ENCODE results near the gene RPL38. TPM values are rescaled to one million over a fixed set of nuclear protein-coding genes. Genes with fewer than 3 reads are reported as not detected.
A peak's percentile ranks its signal among the peaks of the same experiment; 100 is the strongest.

The RPL38 gene
- total and polyA plus RNA-seq, 2 of the 4 experiments (the other 2 are of a cell fraction) = 111 to 527 TPM

DNA sequence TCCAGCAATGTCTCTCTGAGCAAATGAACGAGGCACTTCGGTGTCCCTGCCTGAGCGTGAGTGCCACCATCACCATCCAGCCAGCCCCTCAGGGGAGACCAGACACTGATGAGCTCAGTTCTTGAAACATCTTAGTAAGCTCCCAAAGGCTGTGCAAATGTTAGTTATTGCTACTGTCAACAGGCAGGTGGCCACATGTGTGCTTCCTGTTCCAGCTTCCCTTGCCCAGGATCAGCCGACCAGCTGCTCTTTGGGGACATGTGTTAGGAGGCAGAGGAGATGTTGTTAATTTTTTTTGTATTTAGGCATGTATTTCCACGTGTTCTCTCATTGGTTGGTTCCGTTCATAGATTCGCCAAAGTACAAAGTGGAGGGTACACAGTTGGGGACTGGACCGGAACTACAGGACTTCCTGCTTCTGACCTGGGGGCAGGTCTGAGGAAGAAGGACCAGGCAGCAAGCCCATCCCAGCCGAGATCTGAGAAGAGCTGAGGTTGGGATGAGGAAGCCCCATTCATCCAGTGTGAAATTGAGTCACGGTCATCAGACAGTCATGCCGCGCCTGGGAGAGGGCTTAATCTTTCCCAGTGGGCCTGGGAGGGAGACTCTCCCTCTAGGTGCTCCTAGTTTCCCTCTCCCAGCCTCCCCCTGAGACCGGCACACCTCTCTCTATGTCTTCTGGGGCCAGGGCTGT lies 13.7 kb downstream of the RPL38 start:
- H3K56ac ChIP-seq (ENCODE audit: extremely low read depth, insufficient read depth, low read length) = no peak overlapping the region
- peak overlapping the region; percentile 37 for H2AK9ac ChIP-seq (replicated peaks; ENCODE audit: low read depth, low read length, poor library complexity)
- no peak overlapping the region for H3K27ac ChIP-seq (ENCODE audit: insufficient read depth, low read length)
- H3K18ac ChIP-seq (ENCODE audit: low read depth, low read length) = no peak overlapping the region
- in situ Hi-C loops (cut with MboI; ENCODE audit: low sequenced_read_pairs) (loop anchor here (25.0 kb wide), 1 partner anchor 645 kb away; the partner anchor contains the start of genes FDXR and GRIN2C), dilution Hi-C loops (cut with HindIII; ENCODE audit: low sequenced_read_pairs, unreplicated experiment) (no loop called here), intact Hi-C loops (cut with micrococcal nuclease) (no loop called here)
- H2BK15ac ChIP-seq (ENCODE audit: low read depth, low read length) = no peak overlapping the region
- ChIA-PET CTCF (no interaction called here), POLR2A (ENCODE audit: unreplicated experiment) (no interaction called here)
- no peak for DNase-seq
- ATAC-seq (ENCODE audit: low read depth) = no peak
- no peak overlapping the region for H4K8ac ChIP-seq (ENCODE audit: low read depth in 2 of 2, low read length in 2 of 2)
- no peaks in the 10 kb centered on the region for H3K79me1 ChIP-seq (ENCODE audit: low read depth in 1 of 2, low read length in 2 of 2)
- H3K27me3 ChIP-seq (ENCODE audit: control insufficient read depth, insufficient read depth, low read length) = no peaks in the 10 kb centered on the region; the same call in 1 of the 2 replicates
- no peak overlapping the region for H2AK5ac ChIP-seq (ENCODE audit: low read depth, low read length)
- no peak overlapping the region for H2BK20ac ChIP-seq (ENCODE audit: low read depth, low read length)
- H4K20me1 ChIP-seq (ENCODE audit: insufficient read depth, low read length) = no peaks in the 10 kb centered on the region
- H4K91ac ChIP-seq (ENCODE audit: insufficient read depth, low read depth, low read length) = no peak overlapping the region
- 90% methylated on average over 2 of the region's 13 CpGs; no CpG with 5 or more reads in 1 of the 2 experiments for WGBS, 2 experiments (ENCODE audit: extremely low coverage in 2 of 2, insufficient read length in 1 of 2)
- TF ChIP-seq RAD21 (IDR thresholded peaks at IDR 0.05; ENCODE audit: low read length) = no peak
- TF ChIP-seq NFE2L2 (IDR thresholded peaks at IDR 0.05; ENCODE audit: low read depth, low read length) = no peak
- no peak for TF ChIP-seq SMC3 (IDR thresholded peaks at IDR 0.05; ENCODE audit: low read depth, low read length)
- TF ChIP-seq FOS (IDR thresholded peaks at IDR 0.05; ENCODE audit: low read depth, low read length) = no peak
- TF ChIP-seq, protein P1, sequence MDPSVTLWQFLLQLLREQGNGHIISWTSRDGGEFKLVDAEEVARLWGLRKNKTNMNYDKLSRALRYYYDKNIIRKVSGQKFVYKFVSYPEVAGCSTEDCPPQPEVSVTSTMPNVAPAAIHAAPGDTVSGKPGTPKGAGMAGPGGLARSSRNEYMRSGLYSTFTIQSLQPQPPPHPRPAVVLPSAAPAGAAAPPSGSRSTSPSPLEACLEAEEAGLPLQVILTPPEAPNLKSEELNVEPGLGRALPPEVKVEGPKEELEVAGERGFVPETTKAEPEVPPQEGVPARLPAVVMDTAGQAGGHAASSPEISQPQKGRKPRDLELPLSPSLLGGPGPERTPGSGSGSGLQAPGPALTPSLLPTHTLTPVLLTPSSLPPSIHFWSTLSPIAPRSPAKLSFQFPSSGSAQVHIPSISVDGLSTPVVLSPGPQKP (IDR thresholded peaks at IDR 0.05; ENCODE audit: borderline replicate concordance, low read depth, low read length) = no peak
- no peak for TF ChIP-seq CTCF (conservative IDR thresholded peaks at IDR 0.05; ENCODE audit: low read depth, low read length)
- no peak for TF ChIP-seq POLR2A (IDR thresholded peaks at IDR 0.05; ENCODE audit: low read depth, low read length)
- no peak for TF ChIP-seq CHD1 (IDR thresholded peaks at IDR 0.05; ENCODE audit: low read depth, low read length)
- TF ChIP-seq CEBPB (IDR thresholded peaks at IDR 0.05; ENCODE audit: low read depth, low read length) = no peak
- TF ChIP-seq, protein P2, sequence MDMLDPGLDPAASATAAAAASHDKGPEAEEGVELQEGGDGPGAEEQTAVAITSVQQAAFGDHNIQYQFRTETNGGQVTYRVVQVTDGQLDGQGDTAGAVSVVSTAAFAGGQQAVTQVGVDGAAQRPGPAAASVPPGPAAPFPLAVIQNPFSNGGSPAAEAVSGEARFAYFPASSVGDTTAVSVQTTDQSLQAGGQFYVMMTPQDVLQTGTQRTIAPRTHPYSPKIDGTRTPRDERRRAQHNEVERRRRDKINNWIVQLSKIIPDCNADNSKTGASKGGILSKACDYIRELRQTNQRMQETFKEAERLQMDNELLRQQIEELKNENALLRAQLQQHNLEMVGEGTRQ (IDR thresholded peaks at IDR 0.05; ENCODE audit: low read depth, low read length) = no peak
- no peak for TF ChIP-seq BHLHE40 (IDR thresholded peaks at IDR 0.05; ENCODE audit: low read depth, low read length)
- no peak for TF ChIP-seq MXI1 (IDR thresholded peaks at IDR 0.05; ENCODE audit: borderline replicate concordance, low read depth, low read length)
- no TSS peak for BruUV-seq (replicated peaks)
- no peak overlapping the region for H4K5ac ChIP-seq (ENCODE audit: low read depth, low read length)
- H3K4me3 ChIP-seq (ENCODE audit: insufficient read depth, low read depth, low read length) = no peak overlapping the region
- no peak overlapping the region for H3K9ac ChIP-seq (ENCODE audit: low read depth, low read length)
- no peaks in the 10 kb centered on the region for H3K9me3 ChIP-seq (ENCODE audit: control insufficient read depth, insufficient read depth, low read length)
- H3K4ac ChIP-seq (ENCODE audit: low read depth, low read length) = no peak overlapping the region
- no peak overlapping the region for H2BK120ac ChIP-seq (ENCODE audit: low read depth, low read length)
- no peak overlapping the region for H3K4me2 ChIP-seq (ENCODE audit: low read depth, low read length)
- no peak overlapping the region for H2BK5ac ChIP-seq (ENCODE audit: low read depth, low read length, poor library complexity, severe bottlenecking)
- H2AFZ ChIP-seq (replicated peaks; ENCODE audit: low read length, poor library complexity) = no peak overlapping the region
- 0 out of 2 replicates have a peak, but pooled peaks cover 2% of the 10 kb centered on the region for H3K4me1 ChIP-seq (ENCODE audit: control insufficient read depth, insufficient read depth, low read length)
- no peaks in the 10 kb centered on the region for H3K9me1 ChIP-seq (ENCODE audit: insufficient read depth, low read length)
- no peak overlapping the region for H3K14ac ChIP-seq (replicated peaks; ENCODE audit: low read depth, low read length)
- no peak overlapping the region for H3K23ac ChIP-seq (ENCODE audit: low read depth, low read length)
- H3K36me3 ChIP-seq (ENCODE audit: control insufficient read depth, insufficient read depth, low read length) = no peaks in the 10 kb centered on the region
